NCI-H345 treated with DMSO at 0.1 percent for 48 hours (cell line): ENCODE results near the gene ENSA.
"Not testable (repeated sequence)": the region's sequence is repeated elsewhere in the genome, so short reads cannot be mapped to it uniquely, and the experiment has no call there.

Source experiments
- DNase-seq: peaks from one replicate; lab custom pipeline; 2025; ENCODE audit not compliant: unreplicated experiment; lab: John Stamatoyannopoulos, UW

Gene ENSA

GRCh38 chr1:150622303-150622975 lies 7.0 kb downstream of the ENSA start:
- DNase-seq: no peak

GRCh38 chr1:150621497-150622302 lies 7.7 kb downstream of the ENSA start:
- no peak for DNase-seq

- no peak for DNase-seq
These were observed 8.5 kb downstream of the ENSA start for GRCh38 chr1:150620919-150621318.

GRCh38 chr1:150619576-150620509 lies 9.6 kb downstream of the ENSA start:
- no peak for DNase-seq

- no peak for DNase-seq
These were observed 13.8 kb downstream of the ENSA start for GRCh38 chr1:150615346-150616201.

- peak; percentile 73 for DNase-seq
These were observed 16.1 kb downstream of the ENSA start for GRCh38 chr1:150613061-150613920.

GRCh38 chr1:150612014-150612345 lies 17.4 kb downstream of the ENSA start:
- no peak for DNase-seq

GRCh38 chr1:150610576-150610975 lies 18.8 kb downstream of the ENSA start:
- DNase-seq: no peak

GRCh38 chr1:150609732-150610131 lies 19.7 kb downstream of the ENSA start:
- no peak for DNase-seq

GRCh38 chr1:150606463-150607142 lies 22.8 kb downstream of the ENSA start:
- DNase-seq: no peak

- DNase-seq: not testable (repeated sequence)
These were observed 24.0 kb downstream of the ENSA start for GRCh38 chr1:150605451-150605731.

- no peak for DNase-seq
These were observed 25.2 kb downstream of the ENSA start for GRCh38 chr1:150604226-150604588.

- no peak for DNase-seq
These were observed 25.7 kb downstream of the ENSA start for GRCh38 chr1:150603711-150604110.

GRCh38 chr1:150602372-150602771 lies 27.0 kb downstream of the ENSA start:
- DNase-seq: not testable (repeated sequence)

- DNase-seq: no peak
These were observed 27.9 kb downstream of the ENSA start for GRCh38 chr1:150601540-150601939.

GRCh38 chr1:150598346-150598745 lies 31.1 kb downstream of the ENSA start:
- DNase-seq: not testable (repeated sequence)

GRCh38 chr1:150596976-150597375 lies 32.4 kb downstream of the ENSA start:
- DNase-seq: no peak

- no peak for DNase-seq
These were observed 33.1 kb downstream of the ENSA start for GRCh38 chr1:150596095-150596892.

- no peak for DNase-seq
These were observed 47.0 kb downstream of the ENSA start for GRCh38 chr1:150582371-150582770.
